Osteoblast (primary cell): ENCODE data around the gene TTF2. TPM values are rescaled to one million over a fixed set of nuclear protein-coding genes. Genes with fewer than 3 reads are reported as not detected.

Experiments used
- DNase-seq: peaks from one replicate; pipeline ENCODE4 v3.0.0; 2011; ENCODE audit warnings: low spot score, mixed read lengths; ENCODE audit not compliant: insufficient read length; ENCODE audit errors: missing footprints
- H2AFZ ChIP-seq: 2 replicates; pipeline ENCODE4 v1.6.0; 2011; ENCODE audit warnings: mild to moderate bottlenecking, low read length
- H3K27ac ChIP-seq: 2 replicates; pipeline ENCODE4 v1.5.1; 2011; ENCODE audit warnings: mild to moderate bottlenecking, low read depth, low read length, moderate library complexity
- H3K27me3 ChIP-seq: 2 replicates; pipeline ENCODE4 v1.6.0; 2012; ENCODE audit warnings: mild to moderate bottlenecking, control low read depth, inconsistent platforms, low read length, moderate library complexity; ENCODE audit not compliant: insufficient read depth
- H3K36me3 ChIP-seq: 2 replicates; pipeline ENCODE4 v1.5.1; 2011; ENCODE audit warnings: mild to moderate bottlenecking, low read length, control low read depth, moderate library complexity; ENCODE audit not compliant: insufficient read depth
- H3K4me1 ChIP-seq: 2 replicates; pipeline ENCODE4 v1.5.1; 2011; ENCODE audit warnings: mild to moderate bottlenecking, low read length, control low read depth, moderate library complexity; ENCODE audit not compliant: insufficient read depth
- H3K4me2 ChIP-seq: 2 replicates; pipeline ENCODE4 v1.6.0; 2011; ENCODE audit warnings: mild to moderate bottlenecking, low read length; ENCODE audit not compliant: insufficient read depth
- H3K4me3 ChIP-seq: fragments of 200-600 bp; sonication (generic); 3 replicates; pipeline ENCODE4 v1.5.1; 2012; ENCODE audit warnings: mild to moderate bottlenecking, low read length, inconsistent platforms; ENCODE audit not compliant: insufficient read depth
- H3K79me2 ChIP-seq: 2 replicates; pipeline ENCODE4 v1.6.0; 2012; ENCODE audit warnings: mild to moderate bottlenecking, low read length, control low read depth, inconsistent platforms; ENCODE audit not compliant: insufficient read depth
- H3K9me3 ChIP-seq: 2 replicates; pipeline ENCODE4 v1.5.1; 2011; ENCODE audit warnings: low read depth, low read length, control low read depth
- H4K20me1 ChIP-seq: 2 replicates; pipeline ENCODE4 v1.6.0; 2012; ENCODE audit warnings: mild to moderate bottlenecking, low read length, control low read depth; ENCODE audit not compliant: insufficient read depth
- CTCF ChIP-seq: IDR thresholded peaks from 2 replicates; pipeline ENCODE4 v1.5.1; 2011; ENCODE audit warnings: mild to moderate bottlenecking, low read depth, low read length, moderate library complexity; ENCODE audit errors: extremely low read depth
- total RNA-seq: library from RNA; depleted of rRNA; stranded (reverse); fragments of >200 nt; gene quantifications from 2 replicates; pipeline ENCODE4 v1.2.3, GENCODE V29; 2012

TTF2 gene
- total RNA-seq, 1 donor: 5.4 TPM

DNA sequence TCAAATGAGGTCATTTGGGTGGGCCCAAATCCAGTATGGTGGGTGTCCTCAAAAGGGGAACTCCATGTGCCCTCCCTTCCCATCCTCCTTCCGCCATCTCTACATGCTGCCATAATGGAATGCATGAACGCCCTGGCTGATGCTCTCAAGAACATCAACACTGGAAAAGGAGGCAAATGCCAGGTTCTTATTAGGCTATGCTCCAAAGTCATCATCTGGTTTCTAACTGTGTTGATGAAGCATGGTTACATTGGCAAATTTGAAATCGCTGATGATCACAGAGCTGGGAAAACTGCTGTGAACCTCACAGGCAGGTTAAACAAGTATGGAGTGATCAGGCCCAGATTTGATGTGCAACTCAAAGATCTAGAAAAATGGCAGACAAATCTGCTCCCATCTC is 78.0 kb downstream of the TTF2 start:
- Histone ChIP-seq H3K36me3 (no peaks in the 10 kb centered on the region), H3K9me3 (no peaks in the 10 kb centered on the region), H3K4me1 (peaks cover 9% of the 10 kb centered on the region), H2AFZ (no peak overlapping the region), H3K79me2 (no peaks in the 10 kb centered on the region), H4K20me1 (no peaks in the 10 kb centered on the region), H3K27ac (no peak overlapping the region), H3K4me3 (no peak overlapping the region), H3K4me2 (no peak overlapping the region), H3K27me3 (no peaks in the 10 kb centered on the region)
- DNase-seq: no peak
- TF ChIP-seq CTCF: no peak

DNA sequence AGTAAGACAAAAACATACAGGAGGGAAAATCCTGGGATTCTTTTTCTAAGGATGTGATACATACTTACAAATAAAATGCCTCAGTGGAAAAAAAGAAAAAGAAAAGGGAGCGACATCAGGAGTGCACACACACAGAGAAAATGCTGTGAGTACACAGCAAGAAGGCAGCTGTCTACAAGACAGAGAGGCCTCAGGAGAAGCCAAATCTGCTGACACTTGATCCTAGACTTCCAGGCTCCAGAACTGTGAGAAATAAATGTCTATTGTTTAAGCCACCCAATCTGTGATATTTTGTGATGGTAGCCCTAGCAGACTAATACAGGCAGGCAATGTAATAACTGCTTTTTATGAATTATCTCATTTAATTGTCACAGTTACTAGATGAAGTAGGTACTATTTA is 78.4 kb downstream of the TTF2 start:
- Histone ChIP-seq H2AFZ (no peak overlapping the region), H3K4me3 (no peak overlapping the region), H3K4me1 (peaks cover 10% of the 10 kb centered on the region), H3K9me3 (no peaks in the 10 kb centered on the region), H3K27ac (no peak overlapping the region), H3K4me2 (no peak overlapping the region), H4K20me1 (no peaks in the 10 kb centered on the region), H3K79me2 (no peaks in the 10 kb centered on the region), H3K36me3 (no peaks in the 10 kb centered on the region), H3K27me3 (no peaks in the 10 kb centered on the region)
- TF ChIP-seq CTCF: no peak
- no peak for DNase-seq

GRCh38 chr1:117142200-117142599 is 82.1 kb downstream of the TTF2 start:
- Histone ChIP-seq H3K4me2 (no peak overlapping the region), H3K4me3 (no peak overlapping the region), H2AFZ (no peak overlapping the region), H4K20me1 (no peaks in the 10 kb centered on the region), H3K79me2 (no peaks in the 10 kb centered on the region), H3K27ac (no peak overlapping the region), H3K9me3 (no peaks in the 10 kb centered on the region), H3K4me1 (peaks cover 25% of the 10 kb centered on the region), H3K27me3 (no peaks in the 10 kb centered on the region), H3K36me3 (no peaks in the 10 kb centered on the region)
- TF ChIP-seq CTCF: no peak
- DNase-seq: no peak

GRCh38 chr1:117143172-117143571 is 83.0 kb downstream of the TTF2 start:
- Histone ChIP-seq H3K79me2 (no peaks in the 10 kb centered on the region), H3K4me3 (no peak overlapping the region), H3K4me1 (peaks cover 35% of the 10 kb centered on the region), H3K36me3 (no peaks in the 10 kb centered on the region), H3K27ac (no peak overlapping the region), H4K20me1 (no peaks in the 10 kb centered on the region), H2AFZ (no peak overlapping the region), H3K27me3 (no peaks in the 10 kb centered on the region), H3K4me2 (no peak overlapping the region), H3K9me3 (no peaks in the 10 kb centered on the region)
- TF ChIP-seq CTCF: no peak
- DNase-seq: no peak
